ENCODE measurements around the gene THBS4. TPM values are rescaled to one million over a fixed set of nuclear protein-coding genes. Genes with fewer than 3 reads are reported as not detected.

Gene THBS4
- total RNA-seq, 1 experiment from 2014 or later = 11.8 TPM

DNA sequence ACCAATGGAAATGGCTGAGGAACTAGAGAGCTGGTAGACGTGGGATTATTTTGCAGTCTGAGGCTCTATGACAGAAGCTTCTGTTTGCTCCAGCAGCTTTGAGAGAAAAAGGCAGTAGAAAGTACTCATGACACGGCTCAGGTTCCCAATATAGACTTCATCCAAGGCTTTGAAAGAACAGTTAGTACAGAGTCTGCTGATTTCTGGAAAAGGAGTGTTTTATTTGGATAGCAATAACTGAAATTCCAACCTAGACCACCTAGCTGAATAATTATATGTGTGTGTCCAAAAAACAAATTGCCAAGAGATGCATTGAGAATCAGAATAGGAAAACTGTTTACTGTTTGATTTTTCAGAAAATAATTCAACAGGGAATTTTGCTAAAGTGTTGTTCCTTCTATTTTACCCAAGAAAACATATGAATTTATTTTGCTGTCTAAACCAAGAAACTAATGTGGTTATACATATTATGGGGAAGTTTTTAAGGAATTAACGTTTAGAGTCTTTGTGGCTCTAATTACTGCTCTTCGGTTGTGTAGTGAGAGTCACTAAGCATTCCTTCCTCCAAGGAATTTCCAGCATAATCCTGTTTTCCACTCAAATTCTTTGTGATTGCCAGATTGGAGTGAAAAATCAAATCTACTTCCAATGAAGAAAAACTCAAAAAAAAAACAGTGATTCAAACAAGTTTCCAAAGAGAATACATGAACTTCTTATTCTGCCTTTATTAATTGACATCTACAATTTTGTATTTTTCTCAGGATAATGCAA lies 26.0 kb upstream of the THBS4 start:
- H3K27me3 Mint-ChIP-seq (ENCODE audit: low read depth) = no peaks in the 10 kb centered on the region; the same call in 1 of the 2 replicates
- CTCF ChIA-PET = interaction anchor here (1.4 kb wide), 1 partner anchor 75 kb away, joined by 4 read pairs; no protein-coding TSS in a partner anchor
- no peak overlapping the region; the same call in 1 of the 2 replicates for H3K27ac Mint-ChIP-seq
- POLR2A ChIA-PET = no interaction called here
- no peak for DNase-seq (ENCODE audit: low spot score)
- TF ChIP-seq E2F5 (CRISPR knock-in tag; IDR thresholded peaks at IDR 0.05) (no peak), NFE2L1 (CRISPR knock-in tag; IDR thresholded peaks at IDR 0.05) (no peak), RORB (CRISPR knock-in tag; IDR thresholded peaks at IDR 0.05) (no peak), USF1 (CRISPR knock-in tag; IDR thresholded peaks at IDR 0.05) (no peak), NR2C2 (CRISPR knock-in tag; IDR thresholded peaks at IDR 0.05) (no peak), GRHL2 (CRISPR knock-in tag; IDR thresholded peaks at IDR 0.05; ENCODE audit: insufficient replicate concordance, severe bottlenecking) (no peak), E2F1 (CRISPR knock-in tag; IDR thresholded peaks at IDR 0.05) (no peak), JUN (CRISPR knock-in tag; IDR thresholded peaks at IDR 0.05) (no peak), ZMAT4 (CRISPR knock-in tag; IDR thresholded peaks at IDR 0.05) (no peak), CREM (CRISPR knock-in tag; IDR thresholded peaks at IDR 0.05) (no peak), ATF6 (CRISPR knock-in tag; IDR thresholded peaks at IDR 0.05) (no peak), ZNF416 (CRISPR knock-in tag; IDR thresholded peaks at IDR 0.05) (no peak), ZNF317 (CRISPR knock-in tag; IDR thresholded peaks at IDR 0.05; ENCODE audit: borderline replicate concordance, low read depth) (no peak)
- TF ChIP-seq, protein P1, sequence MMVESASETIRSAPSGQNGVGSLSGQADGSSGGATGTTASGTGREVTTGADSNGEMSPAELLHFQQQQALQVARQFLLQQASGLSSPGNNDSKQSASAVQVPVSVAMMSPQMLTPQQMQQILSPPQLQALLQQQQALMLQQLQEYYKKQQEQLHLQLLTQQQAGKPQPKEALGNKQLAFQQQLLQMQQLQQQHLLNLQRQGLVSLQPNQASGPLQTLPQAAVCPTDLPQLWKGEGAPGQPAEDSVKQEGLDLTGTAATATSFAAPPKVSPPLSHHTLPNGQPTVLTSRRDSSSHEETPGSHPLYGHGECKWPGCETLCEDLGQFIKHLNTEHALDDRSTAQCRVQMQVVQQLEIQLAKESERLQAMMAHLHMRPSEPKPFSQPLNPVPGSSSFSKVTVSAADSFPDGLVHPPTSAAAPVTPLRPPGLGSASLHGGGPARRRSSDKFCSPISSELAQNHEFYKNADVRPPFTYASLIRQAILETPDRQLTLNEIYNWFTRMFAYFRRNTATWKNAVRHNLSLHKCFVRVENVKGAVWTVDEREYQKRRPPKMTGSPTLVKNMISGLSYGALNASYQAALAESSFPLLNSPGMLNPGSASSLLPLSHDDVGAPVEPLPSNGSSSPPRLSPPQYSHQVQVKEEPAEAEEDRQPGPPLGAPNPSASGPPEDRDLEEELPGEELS (CRISPR knock-in tag; IDR thresholded peaks at IDR 0.05) = no peak
- TF ChIP-seq, protein P2, sequence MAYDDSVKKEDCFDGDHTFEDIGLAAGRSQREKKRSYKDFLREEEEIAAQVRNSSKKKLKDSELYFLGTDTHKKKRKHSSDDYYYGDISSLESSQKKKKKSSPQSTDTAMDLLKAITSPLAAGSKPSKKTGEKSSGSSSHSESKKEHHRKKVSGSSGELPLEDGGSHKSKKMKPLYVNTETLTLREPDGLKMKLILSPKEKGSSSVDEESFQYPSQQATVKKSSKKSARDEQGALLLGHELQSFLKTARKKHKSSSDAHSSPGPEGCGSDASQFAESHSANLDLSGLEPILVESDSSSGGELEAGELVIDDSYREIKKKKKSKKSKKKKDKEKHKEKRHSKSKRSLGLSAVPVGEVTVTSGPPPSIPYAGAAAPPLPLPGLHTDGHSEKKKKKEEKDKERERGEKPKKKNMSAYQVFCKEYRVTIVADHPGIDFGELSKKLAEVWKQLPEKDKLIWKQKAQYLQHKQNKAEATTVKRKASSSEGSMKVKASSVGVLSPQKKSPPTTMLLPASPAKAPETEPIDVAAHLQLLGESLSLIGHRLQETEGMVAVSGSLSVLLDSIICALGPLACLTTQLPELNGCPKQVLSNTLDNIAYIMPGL (CRISPR knock-in tag; IDR thresholded peaks at IDR 0.05) = no peak
- TF ChIP-seq, protein P3, sequence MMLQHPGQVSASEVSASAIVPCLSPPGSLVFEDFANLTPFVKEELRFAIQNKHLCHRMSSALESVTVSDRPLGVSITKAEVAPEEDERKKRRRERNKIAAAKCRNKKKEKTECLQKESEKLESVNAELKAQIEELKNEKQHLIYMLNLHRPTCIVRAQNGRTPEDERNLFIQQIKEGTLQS (CRISPR knock-in tag; conservative IDR thresholded peaks at IDR 0.05) = no peak
- peaks cover 5% of the 10 kb centered on the region; the same call in 1 of the 2 replicates for H3K36me3 Mint-ChIP-seq
- peaks cover 12% of the 10 kb centered on the region for H3K4me1 Mint-ChIP-seq
- no peak for ATAC-seq
- H3K4me3 Mint-ChIP-seq = no peak overlapping the region
- peaks cover 12% of the 10 kb centered on the region for H3K9me3 Mint-ChIP-seq
